Keratinocyte (primary cell): ENCODE results near the gene DCTN3. TPM values are rescaled to one million over a fixed set of nuclear protein-coding genes. Genes with fewer than 3 reads are reported as not detected.

Experiments
- DNase-seq: peaks from one replicate; pipeline ENCODE4 v3.0.0-alpha.2; 2011; ENCODE audit warnings: low read depth, missing footprints, low spot score
- FAIRE-seq: peaks from 2 replicates; lab custom pipeline; 2011; peaks lifted over from hg19 to GRCh38; lab: Jason Lieb, UNC
- H2AFZ ChIP-seq: 2 replicates; pipeline ENCODE4 v1.6.0; 2012; ENCODE audit warnings: low read length, control low read depth, inconsistent platforms; ENCODE audit not compliant: control insufficient read depth
- H3K27ac ChIP-seq: 2 replicates; pipeline ENCODE4 v1.5.1; 2011; ENCODE audit warnings: low read length; ENCODE audit not compliant: control insufficient read depth, insufficient read depth
- H3K27me3 ChIP-seq: 3 replicates; pipeline ENCODE4 v1.6.0; 2011; ENCODE audit warnings: low read length; ENCODE audit not compliant: control insufficient read depth, insufficient read depth; ENCODE audit errors: extremely low read depth
- H3K36me3 ChIP-seq, 2 experiments: 2 replicates in 1 of 2; 3 replicates in 1 of 2; pipeline ENCODE4 v1.5.1; 2011; ENCODE audit warnings: low read length in 2 of 2, mild to moderate bottlenecking in 1 of 2; ENCODE audit not compliant: control insufficient read depth in 2 of 2, insufficient read depth in 2 of 2; ENCODE audit errors: extremely low read depth in 1 of 2
- H3K4me1 ChIP-seq: 3 replicates; pipeline ENCODE4 v1.5.1; 2011; ENCODE audit warnings: low read length; ENCODE audit not compliant: control insufficient read depth, insufficient read depth; ENCODE audit errors: extremely low read depth
- H3K4me2 ChIP-seq: 3 replicates; pipeline ENCODE4 v1.6.0; 2011; ENCODE audit warnings: low read depth, low read length; ENCODE audit not compliant: control insufficient read depth, insufficient read depth; ENCODE audit errors: extremely low read depth
- H3K4me3 ChIP-seq, 3 experiments: fragments of 200-600 bp in 1 of 3; sonication (generic) in 1 of 3; 2 replicates in 2 of 3; 3 replicates in 1 of 3; pipeline ENCODE4 v1.5.1; 2011 to 2016; ENCODE audit warnings: low read length in 3 of 3, mild to moderate bottlenecking in 3 of 3, control low read depth in 2 of 3, inconsistent platforms in 1 of 3, low read depth in 1 of 3, mixed read lengths in 1 of 3, mixed run types in 1 of 3, moderate library complexity in 1 of 3; ENCODE audit not compliant: control insufficient read depth in 2 of 3, insufficient read depth in 2 of 3; ENCODE audit errors: extremely low read depth in 1 of 3
- H3K79me2 ChIP-seq: 2 replicates; pipeline ENCODE4 v1.6.0; 2012; ENCODE audit warnings: low read length; ENCODE audit not compliant: control insufficient read depth, insufficient read depth
- H3K9ac ChIP-seq: 3 replicates; pipeline ENCODE4 v1.6.0; 2011; ENCODE audit warnings: low read length; ENCODE audit not compliant: control insufficient read depth, insufficient read depth; ENCODE audit errors: extremely low read depth
- H3K9me1 ChIP-seq: 3 replicates; pipeline ENCODE4 v1.6.0; 2011; ENCODE audit warnings: low read length; ENCODE audit not compliant: control insufficient read depth, insufficient read depth; ENCODE audit errors: extremely low read depth
- H3K9me3 ChIP-seq: 2 replicates; pipeline ENCODE4 v1.5.1; 2012; ENCODE audit warnings: low read depth, low read length; ENCODE audit not compliant: control insufficient read depth
- H4K20me1 ChIP-seq: 3 replicates; pipeline ENCODE4 v1.6.0; 2011; ENCODE audit warnings: low read length; ENCODE audit not compliant: control insufficient read depth, insufficient read depth; ENCODE audit errors: extremely low read depth
- EZH2 ChIP-seq: IDR thresholded peaks from one replicate; pipeline ENCODE4 v1.6.1; 2012; ENCODE audit warnings: inconsistent platforms, mild to moderate bottlenecking, low read length, moderate library complexity
- dilution Hi-C: fragments of 300-500 bp; cut with MboI; formaldehyde crosslinking; loops from one replicate; pipeline ENCODE4 v1.7.0; 2020; ENCODE audit warnings: low sequenced_read_pairs; ENCODE audit not compliant: extremely low pct_ligation_motif_present
- polyA plus RNA-seq, 5 experiments: library from polyadenylated mRNA; depleted of rRNA in 3 of 5; stranded (reverse) in 3 of 5; stranded (forward) in 1 of 5; unstranded in 1 of 5; fragments of >200 nt; gene quantifications; 1 replicate in 1 of 5; 2 replicates in 3 of 5; 3 replicates in 1 of 5; pipeline versions ENCODE4 v1.2.1 to v1.2.3, GENCODE V29; 2011 to 2012; ENCODE audit warnings: missing spikeins in 2 of 5, low read depth in 1 of 5, low replicate concordance in 1 of 5
- TF ChIP-seq, protein P1 (sequence below), 3 experiments: IDR thresholded peaks in 1 of 3; conservative IDR thresholded peaks in 1 of 3; optimal IDR thresholded peaks in 1 of 3; 2 replicates in 2 of 3; 3 replicates in 1 of 3; pipeline versions ENCODE3 to v1.5.1; 2011; ENCODE audit warnings: low read length in 3 of 3, mild to moderate bottlenecking in 3 of 3, moderate library complexity in 2 of 3, control low read depth in 1 of 3, inconsistent platforms in 1 of 3; ENCODE audit not compliant: insufficient read depth in 2 of 3; ENCODE audit errors: extremely low read depth in 1 of 3

DCTN3 gene
- polyA plus RNA-seq, 1 donor (not counting 4 experiments of a cell fraction or from before 2014, with no cell fraction given) = 106 TPM

DNA sequence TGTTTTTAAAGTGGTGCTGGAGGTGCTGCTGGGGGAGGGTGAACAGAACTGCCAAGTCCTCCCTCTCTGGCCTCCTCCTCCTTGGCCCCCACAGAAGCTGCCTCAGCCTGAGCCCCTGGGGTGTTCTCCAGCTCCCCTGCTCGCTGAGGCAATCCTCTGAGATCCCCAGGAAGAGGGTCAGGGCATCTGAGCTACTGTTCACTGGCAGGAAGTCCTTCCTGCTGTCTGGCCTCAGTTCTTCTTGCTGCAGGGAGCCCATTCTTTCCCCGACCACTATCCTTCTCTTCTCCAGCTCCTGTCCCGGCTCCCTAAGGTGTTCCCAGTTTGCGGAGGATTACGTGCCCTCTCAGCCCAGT lies 40.5 kb downstream of the DCTN3 start:
- dilution Hi-C loops = no loop called here
- H4K20me1 ChIP-seq = no peaks in the 10 kb centered on the region
- peaks cover 76% of the 10 kb centered on the region for H3K27me3 ChIP-seq
- no peak for DNase-seq
- no peaks in the 10 kb centered on the region for H3K79me2 ChIP-seq
- H3K9ac ChIP-seq = no peak overlapping the region
- H2AFZ ChIP-seq = no peak overlapping the region
- H3K36me3 ChIP-seq = no peaks in the 10 kb centered on the region
- no peak overlapping the region for H3K27ac ChIP-seq
- no peaks in the 10 kb centered on the region for H3K9me1 ChIP-seq
- no peak for FAIRE-seq
- TF ChIP-seq EZH2 = no peak
- TF ChIP-seq, protein P1, sequence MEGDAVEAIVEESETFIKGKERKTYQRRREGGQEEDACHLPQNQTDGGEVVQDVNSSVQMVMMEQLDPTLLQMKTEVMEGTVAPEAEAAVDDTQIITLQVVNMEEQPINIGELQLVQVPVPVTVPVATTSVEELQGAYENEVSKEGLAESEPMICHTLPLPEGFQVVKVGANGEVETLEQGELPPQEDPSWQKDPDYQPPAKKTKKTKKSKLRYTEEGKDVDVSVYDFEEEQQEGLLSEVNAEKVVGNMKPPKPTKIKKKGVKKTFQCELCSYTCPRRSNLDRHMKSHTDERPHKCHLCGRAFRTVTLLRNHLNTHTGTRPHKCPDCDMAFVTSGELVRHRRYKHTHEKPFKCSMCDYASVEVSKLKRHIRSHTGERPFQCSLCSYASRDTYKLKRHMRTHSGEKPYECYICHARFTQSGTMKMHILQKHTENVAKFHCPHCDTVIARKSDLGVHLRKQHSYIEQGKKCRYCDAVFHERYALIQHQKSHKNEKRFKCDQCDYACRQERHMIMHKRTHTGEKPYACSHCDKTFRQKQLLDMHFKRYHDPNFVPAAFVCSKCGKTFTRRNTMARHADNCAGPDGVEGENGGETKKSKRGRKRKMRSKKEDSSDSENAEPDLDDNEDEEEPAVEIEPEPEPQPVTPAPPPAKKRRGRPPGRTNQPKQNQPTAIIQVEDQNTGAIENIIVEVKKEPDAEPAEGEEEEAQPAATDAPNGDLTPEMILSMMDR (optimal IDR thresholded peaks at IDR 0.05 in 1 of 3, IDR thresholded peaks at IDR 0.05 in 1 of 3, conservative IDR thresholded peaks at IDR 0.05 in 1 of 3; ENCODE audit: extremely low read depth in 1 of 3, insufficient read depth in 2 of 3, low read length in 3 of 3) = no peak
- peaks cover 2% of the 10 kb centered on the region for H3K9me3 ChIP-seq
- H3K4me2 ChIP-seq = no peak overlapping the region
- H3K4me1 ChIP-seq = no peaks in the 10 kb centered on the region
- no peak overlapping the region for H3K4me3 ChIP-seq

DNA sequence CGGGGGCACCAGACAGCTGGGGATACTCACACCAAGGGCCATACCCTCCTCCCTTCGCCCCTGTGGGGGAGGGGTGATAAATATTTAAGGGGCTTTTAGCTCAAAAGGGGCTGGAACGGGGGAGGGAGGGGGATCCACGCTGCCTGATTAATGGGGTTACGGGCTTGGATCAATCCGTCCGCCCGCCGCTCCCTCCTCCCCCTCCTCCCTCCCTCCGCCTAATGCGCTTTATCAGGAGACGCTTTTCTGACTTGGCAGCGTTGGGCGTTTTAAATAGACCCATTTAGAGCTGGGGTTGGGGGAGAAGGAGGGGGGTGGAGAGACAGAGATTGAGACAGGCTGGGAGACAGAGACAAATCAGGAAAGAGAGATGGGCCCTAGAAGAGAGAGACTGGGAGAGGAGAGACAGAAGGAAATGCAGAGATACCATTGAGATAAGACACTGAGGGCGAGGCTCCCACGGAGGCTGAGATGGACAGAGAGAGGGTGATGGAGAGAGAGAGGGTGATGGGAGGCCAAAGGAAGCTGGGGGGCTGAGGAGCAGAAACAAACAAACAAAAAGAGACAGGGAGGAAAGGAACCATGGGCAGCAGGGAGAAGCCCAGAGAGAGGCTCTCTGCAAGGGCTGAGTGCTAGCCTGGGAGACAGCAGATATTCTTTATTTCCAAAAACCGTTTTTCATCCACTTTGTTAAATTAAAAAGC lies 41.0 kb downstream of the DCTN3 start:
- no peaks in the 10 kb centered on the region for H3K36me3 ChIP-seq
- no peak for FAIRE-seq
- H3K27ac ChIP-seq = no peak overlapping the region
- no peak for TF ChIP-seq EZH2
- TF ChIP-seq, protein P1 (optimal IDR thresholded peaks at IDR 0.05 in 1 of 3, IDR thresholded peaks at IDR 0.05 in 1 of 3, conservative IDR thresholded peaks at IDR 0.05 in 1 of 3; ENCODE audit: extremely low read depth in 1 of 3, insufficient read depth in 2 of 3, low read length in 3 of 3) = no peak
- peaks cover 76% of the 10 kb centered on the region for H3K27me3 ChIP-seq
- H3K4me3 ChIP-seq = no peak overlapping the region
- no peak overlapping the region for H3K4me2 ChIP-seq
- H3K9me1 ChIP-seq = no peaks in the 10 kb centered on the region
- H3K79me2 ChIP-seq = no peaks in the 10 kb centered on the region
- dilution Hi-C loops = no loop called here
- H3K9ac ChIP-seq = no peak overlapping the region
- H2AFZ ChIP-seq = no peak overlapping the region
- no peaks in the 10 kb centered on the region for H4K20me1 ChIP-seq
- no peak for DNase-seq
- H3K4me1 ChIP-seq = no peaks in the 10 kb centered on the region
- no peaks in the 10 kb centered on the region for H3K9me3 ChIP-seq
